ENCODE measurements around the gene MEIS1.

The MEIS1 gene

GRCh38 chr2:66512626-66513025, 77.7 kb downstream of the MEIS1 start:
- no peak for DNase-seq

- no peak for DNase-seq
Observed at GRCh38 chr2:66515743-66516142, 80.8 kb downstream of the MEIS1 start.

GRCh38 chr2:66516499-66516898, 81.6 kb downstream of the MEIS1 start:
- no peak for DNase-seq

DNA sequence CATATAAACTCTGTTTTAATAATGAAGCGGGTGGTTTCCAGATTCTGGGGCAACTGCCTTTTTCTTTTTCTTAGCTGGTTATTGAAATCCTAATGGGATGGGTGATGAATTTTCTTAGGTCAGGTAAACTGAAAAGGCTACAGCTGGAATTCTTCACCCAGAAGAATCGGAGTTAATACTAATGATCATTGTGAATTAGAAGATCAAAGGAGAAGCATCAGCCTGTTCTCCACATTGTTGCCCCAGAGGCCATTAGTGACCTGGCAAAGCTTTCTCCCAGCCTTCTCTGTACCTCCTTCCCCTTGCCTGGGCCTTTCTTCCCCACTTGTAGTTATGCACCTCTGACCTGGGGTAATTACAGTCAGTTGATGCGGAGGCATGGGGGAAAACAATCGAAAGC, 82.8 kb downstream of the MEIS1 start:
- no peak for DNase-seq

GRCh38 chr2:66519264-66519843, 84.4 kb downstream of the MEIS1 start:
- no peak for DNase-seq

- DNase-seq, result no peak
Observed at GRCh38 chr2:66521291-66521922, 86.5 kb downstream of the MEIS1 start.

DNA sequence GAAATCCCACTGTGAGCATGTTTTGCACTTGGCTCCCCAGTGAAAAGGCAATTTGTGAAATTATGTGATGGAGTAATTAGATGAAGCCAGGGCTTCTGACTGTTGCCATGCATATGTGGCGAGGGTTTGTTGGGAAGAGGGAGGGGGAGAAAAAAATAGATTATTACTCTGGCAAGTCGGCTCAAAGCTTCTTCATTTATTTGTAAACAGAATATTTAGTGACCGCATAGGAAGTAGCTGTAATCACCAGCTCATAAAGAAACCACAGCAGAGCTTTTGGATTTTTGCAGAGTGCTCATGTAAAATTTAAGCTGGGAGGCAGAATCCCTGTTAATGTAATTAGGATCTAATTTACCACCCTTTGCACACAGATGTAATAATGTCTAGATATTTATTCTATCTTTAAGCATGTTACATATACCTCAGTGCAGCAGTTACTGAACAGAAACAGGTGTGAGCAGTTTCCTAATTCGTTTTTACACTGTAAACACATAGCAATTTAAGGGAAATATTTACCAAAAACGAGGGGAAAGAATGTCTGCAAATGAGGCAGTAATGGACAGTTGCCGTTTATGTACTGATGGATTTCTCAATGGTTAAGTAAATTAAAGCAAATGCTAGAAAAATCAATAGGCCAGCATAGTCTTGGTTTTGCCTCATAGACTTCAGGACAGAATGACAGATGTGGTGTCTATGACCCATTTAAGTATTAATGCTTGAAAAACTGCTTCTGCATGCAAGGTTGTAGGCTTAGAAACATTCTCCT, 87.9 kb downstream of the MEIS1 start:
- DNase-seq, result no peak

- DNase-seq, result no peak
Observed at GRCh38 chr2:66523377-66523969, 88.5 kb downstream of the MEIS1 start.

- DNase-seq, result no peak
Observed at GRCh38 chr2:66523990-66524389, 89.1 kb downstream of the MEIS1 start.

GRCh38 chr2:66525606-66526005, 90.7 kb downstream of the MEIS1 start:
- DNase-seq, result no peak

- DNase-seq, result no peak
Observed at GRCh38 chr2:66526180-66526579, 91.3 kb downstream of the MEIS1 start.

DNA sequence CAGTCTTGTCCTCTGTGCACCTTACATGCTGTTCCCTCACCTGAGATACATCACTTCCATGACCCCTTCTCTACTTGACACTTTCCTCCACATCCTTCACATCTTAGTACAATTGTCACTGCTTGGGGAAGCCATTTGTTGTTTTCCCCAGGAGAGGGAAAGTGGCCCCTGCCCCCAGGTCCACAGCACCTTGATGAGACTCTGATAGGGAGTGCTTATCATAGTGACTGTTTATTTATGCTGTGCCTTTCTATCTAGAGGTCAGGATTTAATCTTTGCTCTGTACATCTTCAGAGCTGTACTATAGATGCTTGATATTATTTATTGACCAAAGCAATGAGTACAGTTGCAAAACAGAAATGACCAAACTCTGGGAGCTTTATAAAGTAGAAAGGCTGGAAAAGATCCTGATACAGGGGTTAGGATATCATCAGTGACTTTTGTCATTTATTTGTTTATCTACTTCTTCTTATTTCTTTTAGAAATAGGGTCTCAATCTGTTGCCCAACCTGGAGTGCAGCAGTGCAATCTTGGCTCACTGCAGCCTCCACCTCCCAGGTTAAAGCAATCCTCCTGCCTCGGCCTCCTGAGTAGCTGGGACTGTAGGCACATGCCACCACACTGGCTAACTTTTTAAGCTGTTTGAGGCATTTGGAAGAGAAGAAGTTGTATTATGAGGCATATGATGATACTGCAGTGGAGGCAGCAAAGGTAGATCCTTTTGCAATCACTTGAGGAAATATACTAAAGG, 94.2 kb downstream of the MEIS1 start:
- DNase-seq, result no peak

DNA sequence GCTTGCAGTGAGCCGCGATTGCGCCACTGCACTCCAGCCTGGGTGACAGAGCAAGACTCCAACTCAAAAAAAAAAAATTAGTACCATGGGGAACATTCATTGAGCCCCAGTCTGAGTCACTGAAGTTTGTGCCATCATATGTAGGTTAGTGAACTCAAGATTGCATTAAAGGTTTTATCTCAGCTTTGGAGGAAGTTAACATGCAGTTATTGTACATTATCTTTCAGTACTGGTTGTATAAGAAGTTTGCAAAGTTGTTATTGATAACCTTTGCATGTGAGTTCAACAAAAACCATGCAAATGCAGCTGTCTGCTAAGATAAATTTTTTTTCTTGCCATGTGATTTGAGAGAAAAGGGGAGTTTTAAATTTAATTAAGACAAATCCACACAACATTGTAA, 95.7 kb downstream of the MEIS1 start:
- no peak for DNase-seq

- no peak for DNase-seq
Observed at GRCh38 chr2:66531155-66531554, 96.2 kb downstream of the MEIS1 start.

DNA sequence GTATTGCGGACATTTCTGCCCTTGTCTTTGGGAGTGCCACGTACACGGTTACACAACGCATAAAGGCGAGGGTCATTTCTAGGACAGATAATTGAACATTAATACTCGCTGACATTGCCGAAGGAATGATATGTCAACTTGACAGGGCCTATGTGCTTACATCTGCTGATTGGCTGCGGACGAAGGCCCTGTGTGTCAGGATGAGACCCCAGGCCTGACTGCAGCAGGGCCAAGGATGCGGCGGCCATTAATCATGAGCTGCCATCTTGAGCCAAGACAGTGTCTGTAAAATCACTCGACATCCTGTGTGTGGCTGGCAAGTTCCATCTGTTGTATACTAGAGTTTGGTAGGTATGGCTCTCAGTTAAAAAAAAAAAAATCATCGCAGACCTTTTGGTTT, 96.6 kb downstream of the MEIS1 start:
- DNase-seq, result no peak

DNA sequence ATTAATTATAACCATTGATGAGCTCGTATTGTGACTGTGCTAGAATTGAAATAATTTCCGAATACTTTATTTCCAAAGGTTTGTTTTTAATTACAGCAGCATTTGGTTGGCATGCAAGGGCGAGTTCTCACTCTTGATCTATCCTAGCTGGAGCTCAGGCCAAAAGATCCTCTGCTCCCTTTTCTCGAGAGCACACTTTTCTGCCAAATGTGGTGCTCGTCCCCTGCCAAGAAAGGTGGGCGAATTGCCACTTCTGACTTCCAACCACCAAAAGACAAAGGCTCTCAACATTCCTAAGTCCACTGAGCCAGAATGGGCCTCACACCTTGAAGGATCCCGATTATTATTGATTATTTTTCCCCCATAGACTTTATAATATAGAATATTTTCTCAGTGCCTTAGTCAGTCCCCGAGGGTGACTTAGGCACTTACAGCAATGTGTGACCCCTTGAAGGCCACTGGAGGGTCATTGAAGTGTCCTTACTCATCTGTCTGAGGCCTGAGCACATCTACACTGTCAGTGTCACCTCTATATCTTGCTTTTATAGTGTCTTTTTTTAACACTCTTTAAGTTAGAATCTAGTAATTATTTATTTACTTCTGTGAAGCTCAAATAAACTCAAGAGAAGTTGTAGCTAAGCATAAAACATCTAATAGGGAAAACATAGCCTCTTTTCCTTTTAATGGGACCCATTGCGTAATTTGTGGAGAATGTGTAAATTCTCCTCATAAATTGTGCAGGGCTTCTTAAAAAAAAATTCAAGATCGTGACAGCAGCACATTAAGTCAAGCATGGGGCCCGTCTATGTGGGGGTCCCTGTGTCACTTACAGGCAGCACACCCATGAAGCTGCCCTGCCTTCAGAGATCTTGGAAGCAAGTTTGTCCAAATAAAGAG, 98.3 kb downstream of the MEIS1 start:
- DNase-seq, result no peak

DNA sequence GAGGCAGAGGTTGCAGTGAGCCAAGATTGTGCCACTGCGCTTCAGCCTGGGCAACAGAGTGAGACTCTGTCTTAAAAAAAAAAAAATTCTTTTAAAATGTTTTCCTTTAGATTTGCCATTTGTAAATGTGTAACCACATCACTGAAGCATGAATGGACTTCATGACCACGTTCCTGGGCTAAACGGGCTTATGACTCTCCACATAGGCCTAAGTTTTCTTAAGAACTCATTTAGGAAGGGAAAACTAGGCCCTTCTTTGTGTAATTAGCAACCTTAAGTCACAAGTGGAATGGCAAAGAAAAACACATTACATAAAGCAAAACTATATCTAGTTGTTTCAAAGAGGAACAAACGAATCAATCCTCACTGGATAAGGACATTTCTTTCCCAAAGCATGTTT, 99.5 kb downstream of the MEIS1 start:
- no peak for DNase-seq

- no peak for DNase-seq
Observed at GRCh38 chr2:66535574-66536289, 100.8 kb downstream of the MEIS1 start.

DNA sequence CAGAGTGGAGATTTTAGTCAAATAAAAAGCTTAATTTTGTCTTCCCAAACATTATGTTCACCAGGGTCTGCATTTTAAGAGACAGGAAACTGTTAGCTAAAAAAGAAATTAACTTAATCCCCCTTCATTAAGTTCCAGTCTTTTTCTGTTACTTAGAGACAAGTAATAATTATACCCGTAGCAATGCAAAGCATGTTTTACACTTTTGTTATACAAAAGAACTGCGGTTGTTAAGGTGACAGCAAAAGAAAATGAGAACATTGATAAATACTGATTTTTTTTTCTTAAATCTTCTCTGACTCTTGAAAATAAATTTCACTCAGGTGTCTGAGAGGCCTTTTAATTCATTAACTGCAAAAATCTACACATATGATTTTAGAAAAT, 101.4 kb downstream of the MEIS1 start:
- DNase-seq, result no peak

DNA sequence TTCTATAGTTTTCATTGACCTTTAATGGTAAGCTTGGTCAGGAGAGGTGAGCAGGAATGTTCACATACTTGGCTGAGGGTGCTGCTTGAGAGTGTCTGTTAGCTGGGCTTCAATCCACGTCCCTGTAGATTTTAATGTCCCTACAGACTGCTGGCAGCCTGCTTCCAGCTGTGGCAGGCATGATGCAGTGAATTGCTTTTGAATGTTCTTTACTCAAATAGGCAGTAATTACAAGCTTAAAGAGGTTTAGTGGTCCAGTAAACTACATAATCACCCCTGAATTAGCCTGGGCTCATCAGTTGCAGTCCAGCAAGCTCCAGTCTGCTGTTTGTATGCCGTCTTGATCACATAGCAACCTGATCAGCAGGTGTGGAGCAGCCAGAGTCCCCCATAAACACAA, 102.1 kb downstream of the MEIS1 start:
- DNase-seq, result no peak

GRCh38 chr2:66538291-66538690, 103.4 kb downstream of the MEIS1 start:
- DNase-seq, result no peak

DNA sequence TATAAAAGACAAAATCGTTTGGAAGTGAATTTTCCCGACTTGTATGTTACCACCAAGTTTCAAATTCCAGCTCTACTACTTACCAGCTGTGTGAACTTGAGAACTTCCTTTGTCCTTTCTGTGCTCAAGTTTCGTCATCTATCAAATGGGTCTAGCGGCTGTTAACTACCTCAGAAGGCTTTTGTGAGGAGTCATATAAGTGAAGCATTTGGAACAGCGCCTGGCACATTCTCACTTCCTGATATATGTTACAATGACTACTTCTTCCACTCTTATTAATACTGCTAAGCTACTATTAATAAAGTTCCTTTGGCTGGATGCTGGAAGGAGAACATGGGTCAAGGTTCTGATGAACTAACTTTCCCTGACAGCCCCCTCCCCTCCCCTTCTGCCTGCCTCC, 104.5 kb downstream of the MEIS1 start:
- no peak for DNase-seq

Data from stimulated activated naive CD4-positive, alpha-beta T cell (primary cell).